Tibial artery (tissue), 4 donors: ENCODE data around the gene MCTP2.

ENCODE experiments used
- DNase-seq, 2 donors: peaks; one replicate each; pipeline ENCODE4 v3.0.0-alpha.2; 2019
- H3K27ac ChIP-seq, 2 donors: fragments of 200-600 bp; sonication (generic) in 1 of 2; 1 replicate in 1 of 2; 2 replicates in 1 of 2; pipeline ENCODE4 v1.5.1; 2018 to 2019; ENCODE audit warnings: mild to moderate bottlenecking in 1 of 2
- H3K27me3 ChIP-seq, 2 donors: fragments of 200-600 bp; sonication (generic) in 1 of 2; one replicate each; pipeline versions ENCODE4 v1.5.1 to v1.6.0; 2016 to 2019
- H3K36me3 ChIP-seq, 3 donors: fragments of 200-600 bp; sonication (generic) in 2 of 3; one replicate each; pipeline ENCODE4 v1.5.1; 2016 to 2019; ENCODE audit warnings: mild to moderate bottlenecking in 2 of 3
- H3K4me1 ChIP-seq, 4 donors: fragments of 200-600 bp; sonication (generic) in 2 of 4; 1 replicate in 3 of 4; 2 replicates in 1 of 4; pipeline ENCODE4 v1.5.1; 2016 to 2019
- H3K4me3 ChIP-seq, 2 donors: fragments of 200-600 bp; sonication (generic) in 1 of 2; 1 replicate in 1 of 2; 2 replicates in 1 of 2; pipeline ENCODE4 v1.5.1; 2018 to 2019; ENCODE audit warnings: mild to moderate bottlenecking in 2 of 2
- H3K9me3 ChIP-seq, 3 donors: fragments of 200-600 bp; sonication (generic) in 1 of 3; one replicate each; pipeline ENCODE4 v1.5.1; 2016 to 2019
- CTCF ChIP-seq, 2 experiments: fragments of 200-600 bp in 1 of 2; fragments of 450-650 bp in 1 of 2; IDR thresholded peaks; one replicate each; pipeline ENCODE4 v1.5.1; 2017 to 2019; ENCODE audit warnings: antibody characterized with exemption in 2 of 2, mild to moderate bottlenecking in 1 of 2, moderate library complexity in 1 of 2
- intact Hi-C: fragments of 100-400 bp; cut with DNase I; formaldehyde crosslinking; loops from one replicate; pipeline ENCODE4 v1.15.0; 2023; ENCODE audit warnings: low total_unique reads

Gene MCTP2

GRCh38 chr15:94387849-94388441 lies 156.6 kb downstream of the MCTP2 start:
- Histone ChIP-seq H3K27me3 (no peaks in the 10 kb centered on the region), H3K4me3 (no peak overlapping the region), H3K36me3 (no peaks in the 10 kb centered on the region), H3K9me3 (no peaks in the 10 kb centered on the region), H3K27ac (no peak overlapping the region), H3K4me1 (no peaks in the 10 kb centered on the region)
- no peak for TF ChIP-seq CTCF (IDR thresholded peaks at IDR 0.05)
- intact Hi-C loops, result no loop called here
- DNase-seq, result no peak

GRCh38 chr15:94395640-94396039 lies 164.3 kb downstream of the MCTP2 start:
- H3K27me3 ChIP-seq, result no peaks in the 10 kb centered on the region
- no peaks in the 10 kb centered on the region for H3K4me1 ChIP-seq
- no peaks in the 10 kb centered on the region for H3K36me3 ChIP-seq
- intact Hi-C loops, result no loop called here
- no peaks in the 10 kb centered on the region for H3K9me3 ChIP-seq
- no peak overlapping the region for H3K4me3 ChIP-seq
- no peak overlapping the region for H3K27ac ChIP-seq
- TF ChIP-seq CTCF (IDR thresholded peaks at IDR 0.05), result no peak
- DNase-seq, result no peak

- Histone ChIP-seq H3K27ac (no peak overlapping the region), H3K36me3 (no peaks in the 10 kb centered on the region), H3K27me3 (no peaks in the 10 kb centered on the region), H3K4me1 (no peaks in the 10 kb centered on the region), H3K9me3 (no peaks in the 10 kb centered on the region), H3K4me3 (no peak overlapping the region)
- TF ChIP-seq CTCF (IDR thresholded peaks at IDR 0.05), result no peak
- intact Hi-C loops, result no loop called here
- no peak for DNase-seq
Measured at GRCh38 chr15:94397337-94397736, 166.0 kb downstream of the MCTP2 start.

GRCh38 chr15:94398001-94398400 lies 166.6 kb downstream of the MCTP2 start:
- H3K36me3 ChIP-seq, result no peaks in the 10 kb centered on the region
- intact Hi-C loops, result no loop called here
- no peaks in the 10 kb centered on the region for H3K4me1 ChIP-seq
- H3K9me3 ChIP-seq, result no peaks in the 10 kb centered on the region
- no peak for DNase-seq
- no peak overlapping the region for H3K4me3 ChIP-seq
- no peak for TF ChIP-seq CTCF (IDR thresholded peaks at IDR 0.05)
- no peaks in the 10 kb centered on the region for H3K27me3 ChIP-seq
- H3K27ac ChIP-seq, result no peak overlapping the region

GRCh38 chr15:94400526-94401298 lies 169.4 kb downstream of the MCTP2 start:
- H3K4me1 ChIP-seq, result peaks cover 0 to 6% (median 0%) of the 10 kb centered on the region in 4 donors
- no peak overlapping the region for H3K27ac ChIP-seq
- TF ChIP-seq CTCF (IDR thresholded peaks at IDR 0.05), result no peak
- DNase-seq, result no peak
- no peaks in the 10 kb centered on the region for H3K27me3 ChIP-seq
- intact Hi-C loops, result no loop called here
- H3K36me3 ChIP-seq, result no peaks in the 10 kb centered on the region
- H3K4me3 ChIP-seq, result no peak overlapping the region
- no peaks in the 10 kb centered on the region for H3K9me3 ChIP-seq
